ENCODE results near the gene NOSTRIN. TPM values are rescaled to one million over a fixed set of nuclear protein-coding genes. Genes with fewer than 3 reads are reported as not detected.

Gene NOSTRIN
- total and polyA plus RNA-seq, 2 donors (not counting 3 experiments of a cell fraction or from before 2014, with no cell fraction given) = 0.03 to 0.75 TPM

DNA sequence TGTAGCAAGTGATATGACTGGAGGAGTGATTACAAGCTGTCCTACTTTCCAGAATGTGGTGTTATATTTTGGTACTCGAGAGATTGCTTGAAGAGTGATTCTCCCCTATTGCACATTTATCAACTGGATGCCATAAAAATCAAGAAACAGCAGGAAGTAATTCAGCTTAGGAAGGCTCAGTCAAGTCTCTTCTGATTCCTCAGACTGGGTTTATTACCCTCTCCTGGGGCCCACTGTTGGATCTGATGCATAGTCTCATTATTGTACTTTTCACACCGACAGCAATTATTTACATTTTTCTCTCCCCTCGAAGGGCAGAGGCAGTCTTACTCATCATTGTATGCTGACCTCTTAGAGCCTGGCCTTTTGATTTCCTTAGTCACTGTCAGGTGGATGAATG lies 9.3 kb downstream of the NOSTRIN start:
- no peaks in the 10 kb centered on the region for H3K9me3 ChIP-seq (replicated peaks; ENCODE audit: control insufficient read depth, insufficient read depth, low read length)
- CTCF ChIA-PET = no interaction called here
- no peaks in the 10 kb centered on the region for H3K9me1 ChIP-seq (replicated peaks; ENCODE audit: control insufficient read depth, extremely low read depth, insufficient read depth, low read length)
- no peak for DNase-seq (ENCODE audit: low read depth, low spot score)
- BruUV-seq (replicated peaks) = no TSS peak
- dilution Hi-C loops (cut with MboI; ENCODE audit: extremely low pct_ligation_motif_present, low sequenced_read_pairs) = no loop called here
- no peak overlapping the region for H3K4me2 ChIP-seq (ENCODE audit: insufficient read depth, low read length)
- no peak overlapping the region for H3K4me3 ChIP-seq (replicated peaks in 1 of 3; ENCODE audit: insufficient read depth in 1 of 3, low read depth in 1 of 3, low read length in 3 of 3)
- H3K27me3 ChIP-seq (ENCODE audit: control insufficient read depth in 2 of 2, insufficient read depth in 2 of 2, low read length in 2 of 2) = no peaks in the 10 kb centered on the region
- no peak overlapping the region for H3K27ac ChIP-seq (ENCODE audit: insufficient read depth, low read depth, low read length)
- no peaks in the 10 kb centered on the region for H3K36me3 ChIP-seq (ENCODE audit: control insufficient read depth in 2 of 2, extremely low read depth in 1 of 2, insufficient read depth in 2 of 2, low read length in 2 of 2)
- no peaks in the 10 kb centered on the region for H3K79me2 ChIP-seq (ENCODE audit: control insufficient read depth, insufficient read depth, low read length)
- no peak overlapping the region for H3K9ac ChIP-seq (replicated peaks; ENCODE audit: extremely low read depth, insufficient read depth, low read length)
- H3K4me1 ChIP-seq (ENCODE audit: control insufficient read depth, extremely low read depth, insufficient read depth, low read length) = no peaks in the 10 kb centered on the region
- no peak for TF ChIP-seq MYC (IDR thresholded peaks at IDR 0.05; ENCODE audit: low read depth, low read length)
- TF ChIP-seq, protein P1, sequence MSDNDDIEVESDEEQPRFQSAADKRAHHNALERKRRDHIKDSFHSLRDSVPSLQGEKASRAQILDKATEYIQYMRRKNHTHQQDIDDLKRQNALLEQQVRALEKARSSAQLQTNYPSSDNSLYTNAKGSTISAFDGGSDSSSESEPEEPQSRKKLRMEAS (IDR thresholded peaks at IDR 0.05; ENCODE audit: insufficient read depth, insufficient read length) = no peak
- TF ChIP-seq JUN (IDR thresholded peaks at IDR 0.05; ENCODE audit: borderline replicate concordance, insufficient read depth, insufficient read length, low read depth) = no peak
- TF ChIP-seq EZH2 (IDR thresholded peaks at IDR 0.05; ENCODE audit: borderline replicate concordance, low read depth, low read length, severe bottlenecking) = no peak
- no peak for TF ChIP-seq FOS (IDR thresholded peaks at IDR 0.05; ENCODE audit: borderline replicate concordance, insufficient read depth, low read length)
- TF ChIP-seq POLR2AphosphoS5 (IDR thresholded peaks at IDR 0.05; ENCODE audit: insufficient read depth, low read depth, low read length) = no peak
- no peak for TF ChIP-seq POLR2A (IDR thresholded peaks at IDR 0.05; ENCODE audit: low read depth, low read length)
- no peak for TF ChIP-seq CTCF (IDR thresholded peaks at IDR 0.05; ENCODE audit: extremely low read depth in 1 of 2, insufficient read depth in 1 of 2, low read depth in 1 of 2, low read length in 2 of 2)
- no peak for TF ChIP-seq GATA2 (IDR thresholded peaks at IDR 0.05; ENCODE audit: insufficient read depth, insufficient read length, low read depth, low read length)
- POLR2A ChIA-PET = no interaction called here
- no peak for FAIRE-seq
- H4K20me1 ChIP-seq (replicated peaks; ENCODE audit: control insufficient read depth, extremely low read depth, insufficient read depth, low read length) = no peaks in the 10 kb centered on the region
- intact Hi-C loops (cut with micrococcal nuclease) = no loop called here
- H2AFZ ChIP-seq (ENCODE audit: low read depth, low read length) = no peak overlapping the region
